HepG2 (cell line): ENCODE measurements around the gene URGCP. TPM values are rescaled to one million over a fixed set of nuclear protein-coding genes. Genes with fewer than 3 reads are reported as not detected.

Experiments used
- ATAC-seq: fragments of 200-7000 bp; cut with Tn5 transposase; 3 replicates; pipeline ENCODE4 v1.9.1; 2020; ENCODE audit warnings: mild to moderate bottlenecking, moderate library complexity
- BruUV-seq: library from RNA; stranded (reverse); fragments of 400-500 nt; replicated peaks from 2 replicates; lab custom pipeline; 2021; lab: Mats Ljungman, UMichigan
- CTCF ChIA-PET: fragments of 300-600 bp; formaldehyde crosslinking; extraction: SDS; loops from one replicate; lab custom pipeline; 2021; ENCODE audit warnings: low total read pairs, inconsistent platforms, low intra/inter-chr PET ratio; lab: Yijun Ruan, JAX
- POLR2A ChIA-PET: fragments of 350-600 bp; sonication (Branson Sonifier 250); formaldehyde crosslinking; loops from one replicate; lab custom pipeline; 2020; ENCODE audit warnings: antibody characterized with exemption, inconsistent platforms; lab: Yijun Ruan, JAX
- DNase-seq: peaks from one replicate; pipeline ENCODE4 v3.0.0-alpha.2; 2015; ENCODE audit warnings: low spot score
- FAIRE-seq: peaks from 3 replicates; lab custom pipeline; 2011; peaks lifted over from hg19 to GRCh38; lab: Jason Lieb, UNC
- H2AFZ ChIP-seq: one replicate; pipeline ENCODE4 v1.6.1; 2011; ENCODE audit warnings: low read length, inconsistent platforms
- H3K27ac ChIP-seq: fragments of 300-600 bp; 3 replicates; pipeline ENCODE4 v1.8.0; 2011; ENCODE audit warnings: mixed run types, mild to moderate bottlenecking, mixed read lengths, low read length, inconsistent platforms; ENCODE audit not compliant: insufficient read depth; ENCODE audit errors: extremely low read length
- H3K27me3 ChIP-seq, 2 experiments: fragments of 200-600 bp in 1 of 2; 2 replicates in 1 of 2; 3 replicates in 1 of 2; pipeline versions ENCODE4 v1.6.0 to v1.8.0; 2011; ENCODE audit warnings: low read length in 2 of 2, mild to moderate bottlenecking in 2 of 2, moderate library complexity in 2 of 2, inconsistent platforms in 1 of 2; ENCODE audit not compliant: insufficient read depth in 2 of 2, control insufficient read depth in 1 of 2
- H3K36me3 ChIP-seq, 2 experiments: fragments of 200-600 bp in 1 of 2; replicated peaks in 1 of 2; 2 replicates in 1 of 2; 3 replicates in 1 of 2; pipeline versions ENCODE4 v1.5.1 to v1.8.0; 2011; ENCODE audit warnings: low read length in 2 of 2, inconsistent platforms in 1 of 2; ENCODE audit not compliant: insufficient read depth in 2 of 2, control insufficient read depth in 1 of 2
- H3K4me1 ChIP-seq: 2 replicates; pipeline ENCODE4 v1.5.1; 2012; ENCODE audit warnings: low read length, inconsistent platforms; ENCODE audit not compliant: insufficient read depth
- H3K4me2 ChIP-seq: 2 replicates; pipeline ENCODE4 v1.6.0; 2011; ENCODE audit warnings: low read depth, low read length, inconsistent platforms
- H3K4me3 ChIP-seq, 3 experiments: fragments of 200-600 bp in 1 of 3; sonication (generic), shearing (Covaris generic) in 1 of 3; replicated peaks in 1 of 3; 2 replicates each; pipeline ENCODE4 v1.5.1; 2011 to 2016; ENCODE audit warnings: low read length in 3 of 3, inconsistent platforms in 2 of 3, low read depth in 2 of 3, mild to moderate bottlenecking in 2 of 3, control low read depth in 1 of 3, mixed read lengths in 1 of 3; ENCODE audit not compliant: insufficient read depth in 1 of 3
- H3K79me2 ChIP-seq: one replicate; pipeline ENCODE4 v1.6.1; 2011; ENCODE audit warnings: low read length, inconsistent platforms; ENCODE audit not compliant: insufficient read depth
- H3K9ac ChIP-seq: 2 replicates; pipeline ENCODE4 v1.6.0; 2011; ENCODE audit warnings: mild to moderate bottlenecking, low read depth, low read length, inconsistent platforms; ENCODE audit not compliant: insufficient read depth
- H3K9me3 ChIP-seq: 2 replicates; pipeline ENCODE4 v1.5.1; 2012; ENCODE audit warnings: mild to moderate bottlenecking, low read length
- H4K20me1 ChIP-seq: 2 replicates; pipeline ENCODE4 v1.6.0; 2011; ENCODE audit warnings: inconsistent platforms, mild to moderate bottlenecking, low read length, moderate library complexity; ENCODE audit not compliant: insufficient read depth
- MTF2 ChIP-seq: sonication (generic); formaldehyde crosslinking; IDR thresholded peaks from 2 replicates; pipeline ENCODE4 v1.5.0; 2020; ENCODE audit warnings: missing genetic modification reagents, borderline replicate concordance
- MXD3 ChIP-seq: IDR thresholded peaks from 2 replicates; pipeline ENCODE4 v1.6.1; 2016; ENCODE audit warnings: mild to moderate bottlenecking, missing biosample characterization, missing genetic modification reagents
- NCOR1 ChIP-seq: fragments of 200-600 bp; sonication (generic); IDR thresholded peaks from 2 replicates; pipeline ENCODE4 v1.7.0; 2017; ENCODE audit warnings: antibody characterized with exemption, low read length, borderline replicate concordance
- NFKBIZ ChIP-seq: IDR thresholded peaks from 2 replicates; pipeline ENCODE4 v1.6.1; 2018; ENCODE audit warnings: missing genetic modification reagents, missing compliant biosample characterization
- NR2F6 ChIP-seq, 2 experiments: IDR thresholded peaks; 2 replicates each; pipeline ENCODE4 v1.6.1; 2016; ENCODE audit warnings: antibody characterized with exemption in 1 of 2, mild to moderate bottlenecking in 1 of 2
- RARA ChIP-seq: IDR thresholded peaks from 2 replicates; pipeline ENCODE4 v1.6.1; 2016; ENCODE audit warnings: missing genetic modification reagents, missing compliant biosample characterization
- SKI ChIP-seq: fragments of 450-650 bp; IDR thresholded peaks from one replicate; pipeline ENCODE4 v1.6.1; 2018; ENCODE audit warnings: mild to moderate bottlenecking; ENCODE audit not compliant: partially characterized antibody
- TBL1XR1 ChIP-seq: fragments of 150-350 bp; IDR thresholded peaks from 2 replicates; pipeline ENCODE4 v1.6.1; 2014; ENCODE audit warnings: borderline replicate concordance, low read length; ENCODE audit not compliant: partially characterized antibody
- ZBED4 ChIP-seq: sonication (generic); formaldehyde crosslinking; IDR thresholded peaks from 2 replicates; pipeline ENCODE4 v1.4.0; 2020; ENCODE audit warnings: missing genetic modification reagents, borderline replicate concordance
- ZBTB20 ChIP-seq: sonication (generic); formaldehyde crosslinking; IDR thresholded peaks from 2 replicates; pipeline ENCODE4 v1.8.1; 2023; ENCODE audit warnings: missing genetic modification reagents, low read depth, mild to moderate bottlenecking, borderline replicate concordance
- ZNF567 ChIP-seq: sonication (generic); formaldehyde crosslinking; IDR thresholded peaks from 2 replicates; pipeline ENCODE4 v1.8.1; 2023; ENCODE audit warnings: mild to moderate bottlenecking, missing genetic modification reagents, borderline replicate concordance
- WGBS: methylation state at CpG from one replicate; pipeline ENCODE4 v1.1.6; 2017; ENCODE audit warnings: low lambda C conversion rate; 5-methylcytosine and 5-hydroxymethylcytosine counted together
- in situ Hi-C: cut with HindIII; loops from 2 replicates; pipeline ENCODE4 v1.10.0; 2017; ENCODE audit warnings: low pct_unique_long_range_greater_than_20kb; ENCODE audit not compliant: extremely low pct_ligation_motif_present
- intact Hi-C: fragments of 100-400 bp; cut with micrococcal nuclease; formaldehyde crosslinking; loops from one replicate; pipeline ENCODE4 v1.10.0; 2022; ENCODE audit not compliant: unreplicated experiment
- polyA plus RNA-seq, 8 experiments: library from polyadenylated mRNA; depleted of rRNA in 3 of 8; stranded (reverse) in 7 of 8; unstranded in 1 of 8; fragments of >200 nt; fragmentation: Illumina TruSeq in 4 of 8; extraction: Trizol in 4 of 8; gene quantifications; 2 replicates each; pipeline versions ENCODE4 v1.2.1 to v1.2.3, GENCODE V29; 2011 to 2016; ENCODE audit warnings: low read depth in 4 of 8, missing spikeins in 1 of 8, mixed read lengths in 1 of 8; ENCODE audit not compliant: insufficient read depth in 1 of 8
- total RNA-seq, 5 experiments: library from RNA; depleted of rRNA; stranded (reverse); fragments of >200 nt; fragmentation: Illumina TruSeq; extraction: Trizol; gene quantifications; 2 replicates each; pipeline ENCODE4 v1.2.3, GENCODE V29; 2016; ENCODE audit warnings: low read depth in 1 of 5

The URGCP gene
- total and polyA plus RNA-seq, 2 of the 13 experiments (the other 11 are each of a cell fraction or from before 2014, with no cell fraction given): 22.3 to 25.8 TPM

GRCh38 chr7:43856996-43857395 is 49.4 kb downstream of the URGCP start:
- H3K79me2 ChIP-seq: no peaks in the 10 kb centered on the region
- DNase-seq (no peak), FAIRE-seq (no peak), ATAC-seq (no peak; the same call in 2 of the 3 replicates)
- CTCF ChIA-PET: no interaction called here
- no peaks in the 10 kb centered on the region for H3K9me3 ChIP-seq
- H3K36me3 ChIP-seq: no peaks in the 10 kb centered on the region; a peak in 1 of 5 replicates
- TF ChIP-seq RARA (CRISPR knock-in tag) (peak; percentile 17; the same call in 1 of the 2 replicates), MXD3 (no peak), SKI (peak; percentile 36)
- no peaks in the 10 kb centered on the region; a peak in 1 of 5 replicates for H3K27me3 ChIP-seq
- no TSS peak for BruUV-seq
- in situ Hi-C loops (no loop called here), intact Hi-C loops (no loop called here)
- H3K9ac ChIP-seq: no peak overlapping the region
- H3K4me2 ChIP-seq: no peak overlapping the region
- no peak overlapping the region for H3K4me3 ChIP-seq
- H3K4me1 ChIP-seq: peaks cover 9% of the 10 kb centered on the region; the same call in 1 of the 2 replicates
- POLR2A ChIA-PET: interaction anchor here (1.2 kb wide), 1 partner anchor 13 kb away, joined by 3 read pairs; the partner anchor contains the start of gene MRPS24
- 0% methylated on average over 1 of the region's 1 CpG for WGBS
- no peak overlapping the region for H3K27ac ChIP-seq
- no peak overlapping the region for H2AFZ ChIP-seq
- H4K20me1 ChIP-seq: no peaks in the 10 kb centered on the region

- intact Hi-C loops: no loop called here
- POLR2A ChIA-PET: interaction anchor here (0.5 to 1.2 kb wide), 2 partner anchors 13 to 67 kb away, joined by 3 read pairs; partner anchors contain the start of gene MRPS24
Measured at GRCh38 chr7:43856316-43856715, 50.1 kb downstream of the URGCP start.

More at GRCh38 chr7:43856316-43856715, 50.1 kb downstream of the URGCP start:
- no peak overlapping the region for H2AFZ ChIP-seq
- 18% methylated on average over 4 of the region's 4 CpGs for WGBS
- ATAC-seq (no peak), FAIRE-seq (no peak), DNase-seq (no peak)
- TF ChIP-seq TBL1XR1: peak; percentile 87
- TF ChIP-seq ZBED4 (CRISPR knock-in tag): no peak
- TF ChIP-seq SKI: peak; percentile 89
- no peak for TF ChIP-seq NFKBIZ (CRISPR knock-in tag)
- 0 out of 2 replicates have a peak, but pooled peaks have one; percentile 14 for TF ChIP-seq NR2F6 (IDR thresholded peaks at IDR 0.05)
- TF ChIP-seq NR2F6 (CRISPR knock-in tag; IDR thresholded peaks at IDR 0.05): no peak
- no peak for TF ChIP-seq ZBTB20 (CRISPR knock-in tag)
- peak; percentile 71 for TF ChIP-seq RARA (CRISPR knock-in tag)
- peak; percentile 85; the same call in 1 of the 2 replicates for TF ChIP-seq NCOR1
- TF ChIP-seq MTF2 (CRISPR knock-in tag): no peak
- TF ChIP-seq ZNF567 (CRISPR knock-in tag): no peak
- no peaks in the 10 kb centered on the region; a peak in 1 of 5 replicates for H3K27me3 ChIP-seq
- H3K4me3 ChIP-seq: no peak overlapping the region
- no peaks in the 10 kb centered on the region for H3K9me3 ChIP-seq
- H3K79me2 ChIP-seq: no peaks in the 10 kb centered on the region
- H3K36me3 ChIP-seq: no peaks in the 10 kb centered on the region; a peak in 1 of 5 replicates
- no peak overlapping the region for H3K27ac ChIP-seq
- H4K20me1 ChIP-seq: no peaks in the 10 kb centered on the region
- no peak overlapping the region for H3K4me2 ChIP-seq
- in situ Hi-C loops: no loop called here
- peaks cover 9% of the 10 kb centered on the region; the same call in 1 of the 2 replicates for H3K4me1 ChIP-seq
- CTCF ChIA-PET: no interaction called here
- no TSS peak for BruUV-seq
- H3K9ac ChIP-seq: no peak overlapping the region
